Activated CD4-positive, alpha-beta T cell treated with anti-CD3 and anti-CD28 coated beads, Interleukin-2, amount 10 ng/mL, durations not matched to agents 7 days and 5 days (primary cell): ENCODE results near the gene SIMC1. TPM values are rescaled to one million over a fixed set of nuclear protein-coding genes. Genes with fewer than 3 reads are reported as not detected.

Experiments used
- CTCF ChIA-PET: fragments of 350-600 bp; sonication (Branson Sonifier 250); formaldehyde crosslinking; loops from one replicate; lab custom pipeline; 2021; ENCODE audit warnings: antibody characterized with exemption; lab: Charles Lee
- POLR2A ChIA-PET: fragments of 350-600 bp; sonication (Branson Sonifier 250); formaldehyde crosslinking; loops from one replicate; lab custom pipeline; 2021; ENCODE audit warnings: antibody characterized with exemption; lab: Charles Lee
- DNase-seq: peaks from one replicate; pipeline ENCODE4 v3.0.0-alpha.2; 2020
- H3K27ac Mint-ChIP-seq: one replicate; pipeline ENCODE4 v1.8.0; 2021; ENCODE audit warnings: mild to moderate bottlenecking, moderate library complexity, mixed read lengths
- H3K27me3 Mint-ChIP-seq: one replicate; pipeline ENCODE4 v1.8.0; 2021; ENCODE audit warnings: mixed read lengths
- H3K36me3 Mint-ChIP-seq: one replicate; pipeline ENCODE4 v1.8.0; 2021; ENCODE audit warnings: low read depth, mixed read lengths
- H3K4me1 Mint-ChIP-seq: one replicate; pipeline ENCODE4 v1.8.0; 2021; ENCODE audit warnings: mixed read lengths
- H3K4me3 Mint-ChIP-seq: one replicate; pipeline ENCODE4 v1.8.0; 2021; ENCODE audit warnings: mild to moderate bottlenecking, moderate library complexity, mixed read lengths
- H3K9me3 Mint-ChIP-seq: one replicate; pipeline ENCODE4 v1.8.0; 2021; ENCODE audit warnings: mixed read lengths
- microRNA-seq: library from miRNA; unstranded; fragments of <30 nt; microRNA quantifications from one replicate; pipeline ENCODE4 v1.2.0, GENCODE V29; 2021; ENCODE audit warnings: borderline microRNAs expressed, borderline replicate concordance
- total RNA-seq, 2 experiments: library from RNA; stranded (reverse); gene quantifications; one replicate each; pipeline ENCODE4 v1.2.3, GENCODE V29; 2021

Gene SIMC1
- total RNA-seq, 2 experiments from 2014 or later: 29.9 to 30.2 TPM

- Mint-ChIP-seq H3K4me3 (no peak overlapping the region), H3K27ac (no peak overlapping the region), H3K4me1 (peaks cover 23% of the 10 kb centered on the region), H3K27me3 (no peaks in the 10 kb centered on the region), H3K36me3 (peaks cover 25% of the 10 kb centered on the region), H3K9me3 (no peaks in the 10 kb centered on the region)
- ChIA-PET CTCF (interaction anchor here (1.1 to 1.5 kb wide), 2 partner anchors 32 to 56 kb away, joined by 3 to 5 read pairs; no protein-coding TSS in a partner anchor), POLR2A (no interaction called here)
- DNase-seq: no peak
Measured at GRCh38 chr5:176391999-176392398, 153.8 kb downstream of the SIMC1 start.

GRCh38 chr5:176392526-176392925, 154.3 kb downstream of the SIMC1 start:
- ChIA-PET CTCF (interaction anchor here (1.5 to 2.1 kb wide), 2 partner anchors 14 to 55 kb away, joined by 5 to 8 read pairs; no protein-coding TSS in a partner anchor), POLR2A (no interaction called here)
- Mint-ChIP-seq H3K4me1 (peaks cover 18% of the 10 kb centered on the region), H3K27ac (no peak overlapping the region), H3K36me3 (peaks cover 25% of the 10 kb centered on the region), H3K27me3 (no peaks in the 10 kb centered on the region), H3K4me3 (no peak overlapping the region), H3K9me3 (no peaks in the 10 kb centered on the region)
- DNase-seq: no peak

GRCh38 chr5:176394096-176394495, 155.9 kb downstream of the SIMC1 start:
- no peak overlapping the region for H3K27ac Mint-ChIP-seq
- H3K4me1 Mint-ChIP-seq: peaks cover 14% of the 10 kb centered on the region
- CTCF ChIA-PET: interaction anchor here (1.0 to 2.1 kb wide), 2 partner anchors 12 to 54 kb away, joined by 3 to 8 read pairs; partner anchors contain the start of gene FAF2
- no peaks in the 10 kb centered on the region for H3K9me3 Mint-ChIP-seq
- POLR2A ChIA-PET: no interaction called here
- H3K27me3 Mint-ChIP-seq: no peaks in the 10 kb centered on the region
- no peak for DNase-seq
- H3K4me3 Mint-ChIP-seq: no peak overlapping the region
- peaks cover 25% of the 10 kb centered on the region for H3K36me3 Mint-ChIP-seq

- Mint-ChIP-seq H3K4me3 (no peak overlapping the region), H3K9me3 (no peaks in the 10 kb centered on the region), H3K36me3 (peaks cover 21% of the 10 kb centered on the region), H3K27me3 (no peaks in the 10 kb centered on the region), H3K4me1 (peaks cover 8% of the 10 kb centered on the region), H3K27ac (peak overlapping the region; percentile 60)
- CTCF ChIA-PET: interaction anchor here (1.0 kb wide), 2 partner anchors 34 to 54 kb away, joined by 3 read pairs; partner anchors contain the start of gene FAF2
- POLR2A ChIA-PET: interaction anchor here (0.6 kb wide), 1 partner anchor 1707 kb away, joined by 3 read pairs; no protein-coding TSS in a partner anchor
- DNase-seq: no peak
Measured at GRCh38 chr5:176394881-176395675, 156.9 kb downstream of the SIMC1 start.

Small RNA genes within 50 kb of the gene (microRNA-seq; reads per million reads assigned to microRNA genes)
- 3.2 reads per million, percentile 19 among the genes with 10 or more reads in this experiment for gene MIR1271

Other genes with a start within 250 kb of the SIMC1 start
- 10 to 100 TPM; 46.3 to 53.6 TPM for gene KIAA1191, start 123.3 kb downstream of the SIMC1 start, total RNA-seq
- 1 to 10 TPM; 5.4 to 7.7 TPM for gene ARL10, start 127.1 kb downstream of the SIMC1 start, total RNA-seq
- gene NOP16, start 150.2 kb downstream of the SIMC1 start, total RNA-seq: 10 to 100 TPM; 29.1 to 34.0 TPM
- 100 to 1,000 TPM; 143 to 150 TPM for gene HIGD2A, start 150.3 kb downstream of the SIMC1 start, total RNA-seq
- 10 to 100 TPM; 53.8 to 65.8 TPM for gene CLTB, start 178.1 kb downstream of the SIMC1 start, total RNA-seq
- 10 to 100 TPM; 32.3 to 41.0 TPM for gene FAF2, start 210.0 kb downstream of the SIMC1 start, total RNA-seq